CD1c-positive myeloid dendritic cell (primary cell): ENCODE results near the gene TTC7B.

Source experiments
- DNase-seq: peaks from one replicate; pipeline ENCODE4 v3.0.0-alpha.2; 2016; ENCODE audit errors: extremely low spot score

The TTC7B gene

DNA sequence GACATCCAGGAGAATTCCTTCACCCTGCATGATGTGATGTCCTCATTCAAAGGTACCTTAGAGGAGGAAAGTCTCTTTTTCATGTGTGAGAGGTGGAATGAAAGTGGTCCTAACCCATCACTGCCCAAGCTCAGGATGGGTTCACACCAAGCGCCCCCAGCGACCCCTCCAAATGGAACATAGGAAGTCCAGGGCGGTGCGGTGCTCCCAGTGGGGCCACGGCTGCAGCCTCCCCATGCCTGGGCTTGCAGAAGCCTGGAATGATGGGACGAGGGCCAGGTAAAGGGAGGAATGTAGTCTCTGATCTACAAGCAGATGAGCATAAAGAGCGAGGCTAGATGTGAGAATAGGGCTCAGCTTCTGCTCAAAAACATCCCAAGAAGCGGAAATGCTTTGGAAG is 196.3 kb downstream of the TTC7B start:
- no peak for DNase-seq

DNA sequence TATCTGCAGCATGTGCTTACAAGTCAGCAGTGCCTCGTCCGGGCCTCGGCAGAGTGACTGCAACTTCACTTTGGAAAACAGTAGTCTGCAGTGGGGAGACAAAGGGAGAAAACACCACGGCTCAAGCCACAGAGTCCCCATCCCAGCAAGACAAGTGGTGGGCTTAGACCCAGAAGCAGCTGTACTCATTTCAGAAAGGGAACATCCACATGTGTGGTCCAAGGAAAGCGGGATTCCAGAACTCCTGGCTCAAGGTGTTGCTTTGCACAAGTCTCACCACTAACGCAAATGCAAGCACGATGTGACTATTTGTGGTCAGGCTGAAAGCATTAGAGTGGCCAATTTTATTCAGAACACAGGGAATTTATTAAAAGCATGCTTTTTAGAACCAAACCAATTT is 198.3 kb downstream of the TTC7B start:
- DNase-seq = no peak

DNA sequence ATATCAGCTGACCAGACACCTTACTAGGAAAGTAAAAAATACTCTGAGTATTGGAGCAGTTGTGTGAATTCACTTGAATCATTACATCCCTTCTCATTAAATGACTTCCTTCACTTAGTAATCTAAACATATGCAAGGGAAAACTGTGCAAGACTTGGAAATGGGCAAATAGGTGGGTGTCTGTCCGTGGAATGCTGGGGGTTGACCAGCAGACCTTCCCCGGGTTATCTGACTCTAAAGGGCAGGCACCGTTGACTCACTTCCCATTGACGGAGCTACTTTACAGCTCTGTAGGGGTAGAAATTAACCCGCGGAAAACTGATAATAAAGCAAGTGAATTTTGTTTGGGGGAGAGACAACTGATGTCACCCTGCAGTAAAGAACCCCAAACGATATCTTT is 199.3 kb downstream of the TTC7B start:
- no peak for DNase-seq

DNA sequence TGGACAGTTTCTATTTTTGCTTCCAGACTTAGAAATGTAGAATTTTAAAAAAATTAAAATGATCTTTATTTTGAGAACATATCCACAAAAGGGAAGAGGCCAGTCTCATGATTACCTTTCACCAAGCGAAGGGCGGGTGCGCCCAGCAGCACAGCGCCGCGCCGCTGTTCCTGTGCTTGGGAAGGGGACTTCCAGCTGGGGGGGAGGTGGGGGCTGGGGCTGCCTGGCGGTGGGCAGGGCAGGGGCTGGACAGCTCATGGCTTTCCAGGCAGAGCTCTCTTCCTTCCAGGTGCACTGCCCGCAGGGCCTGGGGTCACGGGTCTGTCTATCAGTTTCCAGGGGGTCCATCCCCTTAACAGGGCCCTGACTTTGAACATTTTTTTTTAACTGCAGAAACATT is 199.9 kb downstream of the TTC7B start:
- DNase-seq = no peak

DNA sequence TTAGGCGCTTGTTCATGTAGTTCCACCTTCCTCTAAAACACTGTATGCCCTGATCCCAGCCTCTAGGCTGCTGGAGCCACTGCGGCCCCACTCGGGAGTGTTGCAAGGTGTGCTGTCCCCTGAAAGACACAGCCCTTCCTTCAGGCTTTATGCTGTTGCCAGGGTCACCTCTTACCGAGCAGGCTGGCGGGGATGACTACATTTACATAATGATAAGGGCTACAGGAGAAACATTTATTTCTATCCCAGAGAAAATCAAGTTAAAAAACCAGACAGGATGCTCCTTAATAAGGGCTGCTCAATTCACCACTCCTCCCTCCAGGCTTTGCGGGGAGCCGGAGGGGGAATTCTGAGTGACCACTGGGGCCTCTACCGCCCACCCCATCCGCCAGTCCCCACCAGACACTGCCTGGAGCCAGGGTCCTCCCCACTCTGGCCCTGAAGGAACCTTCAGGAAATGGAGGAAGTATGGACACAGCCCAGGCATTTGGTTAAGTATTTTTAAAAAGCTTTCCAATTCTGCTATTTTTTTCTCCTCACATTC is 200.6 kb downstream of the TTC7B start:
- DNase-seq = no peak

DNA sequence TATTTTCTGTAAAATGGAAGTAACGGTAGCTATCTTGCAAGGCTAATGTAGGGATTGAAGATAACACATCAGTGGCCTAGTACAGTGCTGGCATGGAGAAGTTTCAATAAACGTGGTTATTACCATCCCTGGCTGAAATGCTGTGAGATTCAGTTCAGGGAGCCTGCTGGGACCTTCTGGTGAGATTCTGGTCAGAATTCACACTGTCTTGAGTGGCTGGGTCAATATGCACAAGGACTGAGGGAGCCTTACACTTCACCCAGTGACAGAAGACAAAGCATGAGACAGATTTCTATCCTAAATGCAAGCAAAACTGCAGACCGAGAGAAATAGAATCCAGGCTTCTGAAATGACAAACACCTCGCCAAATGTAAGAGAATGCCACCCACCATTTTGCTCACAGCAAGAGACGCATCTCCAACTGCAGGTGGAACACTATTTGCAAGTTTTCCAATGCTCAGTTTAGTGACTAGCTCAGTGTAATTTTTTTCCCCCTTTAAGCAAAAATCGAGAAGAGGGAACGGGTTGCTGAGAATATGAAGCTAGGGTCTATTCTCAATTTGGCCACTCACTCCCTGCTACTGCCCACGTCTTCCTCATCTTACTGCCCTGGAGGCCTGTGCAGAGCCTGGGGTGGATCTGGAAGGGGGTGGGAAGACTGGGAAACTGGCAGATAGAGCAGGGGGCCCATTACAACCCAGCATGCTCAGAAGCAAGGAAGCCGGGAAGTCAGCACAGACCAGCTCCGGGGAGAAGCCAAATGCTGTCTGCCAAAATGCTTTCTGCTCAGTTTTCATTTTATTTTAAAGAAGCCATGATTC is 201.3 kb downstream of the TTC7B start:
- DNase-seq = no peak

DNA sequence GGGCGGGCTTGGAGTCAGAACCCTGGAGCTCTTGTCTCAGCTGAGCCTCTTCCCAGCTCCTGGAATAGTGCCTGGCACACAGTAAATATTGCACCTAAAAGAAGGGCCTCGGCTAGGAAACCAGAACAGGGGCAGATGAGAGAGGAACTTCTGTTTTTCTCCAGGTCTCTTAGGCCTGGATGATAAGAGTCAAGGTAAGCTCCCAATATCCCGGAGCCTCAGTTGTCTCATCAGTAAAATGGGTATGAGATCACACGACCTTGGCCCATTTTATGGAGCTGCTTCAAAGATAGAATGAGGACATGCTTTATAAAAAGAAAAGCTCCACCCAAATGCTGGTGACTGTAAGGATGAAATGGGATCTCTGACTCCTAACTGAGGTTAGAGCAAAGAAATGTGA is 202.2 kb downstream of the TTC7B start:
- no peak for DNase-seq

DNA sequence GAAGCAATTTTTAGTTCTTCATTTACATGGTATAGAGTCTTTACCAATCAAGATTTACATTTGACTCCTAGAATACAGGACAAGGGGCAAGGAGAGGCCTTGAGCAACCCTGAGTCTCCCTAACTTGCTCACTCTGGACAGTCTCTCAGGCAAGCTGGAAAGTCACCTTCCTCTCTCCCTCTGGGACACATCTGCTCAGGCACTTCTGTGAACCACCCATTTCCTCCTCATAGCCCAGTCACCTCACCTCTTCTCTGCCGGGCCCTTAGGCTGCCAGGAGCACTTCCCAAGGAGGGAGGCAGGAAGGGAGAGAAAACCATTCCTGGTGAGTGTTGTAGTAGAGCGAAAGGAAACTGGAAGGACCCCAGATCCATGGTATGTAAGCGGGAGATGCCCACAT is 202.8 kb downstream of the TTC7B start:
- DNase-seq = no peak

DNA sequence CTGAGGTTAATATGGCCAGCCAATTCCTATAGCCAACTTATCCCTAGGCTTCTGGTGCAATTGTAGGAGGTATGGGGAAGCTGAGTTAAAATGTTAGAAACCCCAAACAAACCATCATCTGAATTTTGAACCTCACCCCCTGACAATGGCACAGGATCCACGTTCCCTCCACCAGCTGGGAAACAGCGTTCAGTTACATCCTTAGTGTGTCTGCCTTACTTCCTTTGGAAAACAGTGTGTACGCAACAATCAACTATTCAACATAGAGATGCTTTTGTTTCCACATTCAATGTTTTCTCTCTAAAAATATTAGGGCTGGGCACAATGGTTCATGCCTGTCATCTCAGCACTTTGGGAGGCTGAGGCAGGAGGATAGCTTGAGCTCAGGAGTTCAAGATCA is 203.4 kb downstream of the TTC7B start:
- no peak for DNase-seq

DNA sequence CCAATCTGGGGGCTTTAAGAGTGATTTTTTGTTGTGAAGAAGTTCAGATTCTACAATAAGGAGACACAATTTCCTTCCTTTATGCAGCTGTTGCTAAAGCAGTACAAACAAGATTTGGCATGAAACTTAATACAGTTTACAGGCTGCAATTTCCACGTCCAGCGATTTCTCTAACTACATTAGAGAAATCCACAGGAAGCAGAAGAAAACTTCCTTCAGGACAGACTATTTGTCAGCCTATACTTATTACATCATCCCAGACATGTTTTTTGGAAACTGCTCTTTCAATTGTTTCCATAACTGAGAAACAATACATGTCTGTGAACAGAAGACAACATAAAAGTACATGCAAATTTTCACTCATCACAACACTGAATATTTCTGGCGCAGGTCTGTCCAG is 204.3 kb downstream of the TTC7B start:
- no peak for DNase-seq

DNA sequence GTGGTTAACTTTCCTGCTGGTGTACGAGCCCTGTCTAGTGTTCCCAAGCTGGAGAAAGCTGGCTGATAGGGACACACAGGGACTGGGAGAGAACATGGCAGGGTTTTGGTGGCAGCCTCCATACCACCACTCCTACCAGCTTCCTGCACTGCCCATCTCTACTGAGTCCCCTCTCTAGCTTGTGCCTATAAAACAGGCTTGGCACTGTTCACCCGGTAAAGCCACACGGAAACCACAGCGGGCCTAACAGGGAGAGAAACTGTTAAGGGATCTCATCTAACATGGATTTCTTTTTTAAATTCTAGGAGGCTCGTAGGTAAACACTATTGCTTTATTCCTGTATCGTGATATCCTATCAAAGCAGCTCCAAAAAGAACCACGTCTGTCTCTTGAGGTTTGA is 204.7 kb downstream of the TTC7B start:
- DNase-seq = no peak

DNA sequence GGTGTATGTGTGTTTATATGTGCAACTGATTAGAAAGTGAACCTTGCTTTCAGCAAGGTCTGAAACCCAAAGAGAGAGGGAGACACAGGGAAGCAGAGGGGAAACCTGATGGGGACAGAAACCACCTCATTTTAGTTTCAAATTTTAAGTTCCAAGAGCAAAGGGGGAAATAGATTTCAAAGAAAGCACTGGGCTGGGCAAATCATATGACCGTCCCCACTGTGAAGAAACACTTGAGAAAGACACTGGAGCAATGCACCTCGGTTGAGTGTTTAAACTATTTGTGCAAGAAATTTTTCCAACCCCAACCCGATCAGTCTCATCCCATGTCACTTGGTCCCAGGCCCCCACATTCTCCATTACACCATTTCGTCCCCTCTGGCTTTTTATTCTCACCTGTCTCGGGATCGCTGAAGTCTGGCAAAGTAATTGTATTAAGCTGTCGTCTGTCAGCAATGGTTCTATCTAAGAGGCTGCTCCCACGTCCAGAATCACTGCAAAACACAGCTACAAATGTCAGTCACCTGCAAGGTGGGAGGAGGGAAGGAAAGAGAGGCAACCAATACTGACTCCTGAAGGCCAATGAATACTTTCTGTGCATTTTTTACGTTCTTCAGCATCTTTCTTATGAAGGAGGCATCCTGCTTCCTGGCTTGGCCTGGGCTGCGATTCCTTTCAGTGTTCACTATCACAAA is 205.7 kb downstream of the TTC7B start:
- no peak for DNase-seq

DNA sequence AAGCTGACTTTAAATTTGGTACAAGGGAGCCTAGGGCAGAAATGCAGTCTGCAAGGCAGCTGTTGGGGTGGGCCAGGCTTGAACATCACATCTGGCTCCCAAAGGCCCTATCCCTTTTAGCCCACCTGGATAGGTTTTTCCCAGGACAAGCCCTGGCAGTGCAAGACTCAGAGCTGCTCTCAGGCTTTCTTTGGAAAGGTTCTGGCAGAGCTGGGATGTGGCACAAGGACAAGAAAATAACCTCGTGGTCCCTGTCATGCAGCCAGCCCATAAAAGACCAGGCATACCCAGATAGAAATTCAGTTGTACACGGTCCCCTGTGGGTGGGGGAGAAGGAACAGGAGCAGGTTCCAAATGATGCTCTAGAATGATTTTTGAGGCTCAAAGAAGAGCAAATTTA is 206.9 kb downstream of the TTC7B start:
- no peak for DNase-seq

DNA sequence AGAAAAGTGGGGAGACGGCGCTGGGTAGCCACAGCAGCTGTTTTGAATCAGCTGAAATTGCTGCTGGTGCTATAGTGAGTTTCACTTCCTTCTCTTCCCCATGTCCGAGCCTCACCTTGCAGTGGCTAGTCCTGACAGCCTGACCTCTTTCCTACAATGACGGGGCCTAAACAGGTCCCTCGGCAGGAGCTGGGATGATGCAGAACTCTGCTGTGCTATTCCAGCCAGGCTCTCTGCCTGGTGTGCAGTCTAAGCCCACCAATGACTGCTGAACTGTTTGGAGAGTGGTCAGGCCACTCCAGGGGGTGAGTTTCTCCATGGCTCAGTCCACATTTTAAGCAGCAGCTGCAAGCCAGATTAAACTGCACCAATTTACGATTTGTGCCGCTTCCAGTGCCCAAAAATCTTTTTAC is 207.3 kb downstream of the TTC7B start:
- DNase-seq = peak; percentile 57

DNA sequence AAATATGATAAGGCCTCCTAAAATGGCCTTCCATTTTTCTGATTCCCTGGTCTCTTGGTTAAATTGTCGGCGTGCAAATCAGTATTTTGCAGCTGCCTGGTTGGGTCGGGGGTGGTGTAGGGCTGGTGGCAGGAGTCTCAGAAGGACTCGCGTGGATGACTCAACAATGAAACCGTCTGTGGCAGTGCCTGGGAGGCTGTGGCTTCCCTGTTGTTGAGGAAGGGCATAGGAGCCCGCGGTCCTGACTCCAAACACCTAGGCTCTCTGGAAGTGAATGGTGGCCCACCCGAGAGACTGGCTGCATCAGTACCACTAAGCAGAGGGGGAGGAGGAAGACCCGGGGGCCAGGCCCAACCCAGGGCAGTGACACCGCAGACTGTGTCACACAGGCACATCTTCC is 207.9 kb downstream of the TTC7B start:
- DNase-seq = peak; percentile 31

DNA sequence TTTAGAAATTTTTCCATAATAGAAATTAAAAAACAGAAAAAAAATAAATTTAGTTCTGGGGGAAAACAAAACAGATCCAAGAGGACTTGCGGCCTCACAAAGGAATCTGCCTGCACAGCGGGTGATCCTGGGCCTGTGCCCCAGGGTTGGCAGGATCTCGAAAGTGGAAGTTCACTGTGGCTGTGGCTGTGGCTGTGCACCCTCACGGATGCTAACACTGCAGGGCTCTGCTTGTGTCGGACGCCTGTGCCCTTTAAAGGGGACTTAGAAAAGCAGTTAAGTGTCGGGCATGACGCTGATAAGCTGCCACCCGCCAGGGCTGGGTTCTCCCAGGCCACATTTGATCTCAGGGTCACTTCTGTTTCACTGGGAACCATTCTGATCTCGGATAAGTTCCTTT is 209.1 kb downstream of the TTC7B start:
- no peak for DNase-seq

DNA sequence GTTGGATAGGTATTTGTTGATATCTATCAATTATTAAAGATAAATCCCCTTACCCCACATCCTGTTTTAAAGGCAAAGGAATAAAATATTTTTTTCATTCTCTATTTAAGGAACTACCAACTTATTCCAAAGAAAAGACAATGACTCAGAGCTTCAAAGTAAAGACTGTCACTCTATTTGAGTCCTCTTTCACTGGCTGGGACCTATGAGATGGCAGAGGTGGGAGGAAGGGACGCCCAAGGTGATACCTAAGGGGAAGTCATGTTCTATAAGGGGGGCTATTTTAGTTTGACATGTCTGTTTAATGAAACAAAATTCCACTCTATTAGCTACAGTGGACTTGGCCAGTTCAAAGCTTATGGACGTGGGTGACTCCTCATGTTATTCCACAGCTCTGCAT is 209.8 kb downstream of the TTC7B start:
- peak; percentile 38 for DNase-seq

DNA sequence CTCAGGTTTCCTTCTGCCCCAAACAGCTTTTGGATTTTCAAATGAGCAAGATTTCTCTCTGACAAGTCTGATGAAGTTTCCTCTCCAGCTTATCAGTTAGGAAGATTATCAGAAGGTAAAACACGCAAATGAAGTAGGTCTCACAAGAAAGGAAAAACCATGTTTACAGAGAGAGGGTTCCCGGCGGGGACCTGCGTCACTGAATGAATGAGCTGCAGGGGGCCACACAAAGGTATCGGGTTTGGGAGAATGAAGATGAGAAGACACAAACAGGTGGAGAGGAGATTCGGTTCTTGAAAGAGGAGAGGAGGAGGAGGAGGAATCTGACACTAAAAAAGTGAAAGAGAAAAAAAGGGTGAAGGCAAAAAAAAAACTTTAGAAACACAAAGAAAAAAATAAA is 210.8 kb downstream of the TTC7B start:
- DNase-seq = no peak

DNA sequence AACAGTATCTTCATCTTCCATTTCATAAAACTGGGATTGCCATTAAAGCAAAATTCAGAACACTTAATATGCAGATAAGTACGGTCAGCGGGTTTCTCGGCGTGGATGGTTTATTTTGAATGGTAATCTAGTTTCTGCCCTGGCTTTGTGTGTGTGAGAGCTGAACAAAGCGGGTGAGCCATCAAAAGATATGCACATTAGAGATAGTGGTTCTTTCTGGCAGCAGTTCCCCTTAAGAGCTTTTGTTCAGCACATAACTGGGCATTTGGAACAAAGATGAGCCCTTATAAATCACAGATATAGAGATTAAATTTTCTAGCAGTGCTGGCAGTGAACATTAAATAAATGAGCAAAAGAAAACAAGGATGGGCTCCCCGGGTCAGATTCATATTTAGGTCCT is 211.9 kb downstream of the TTC7B start:
- DNase-seq = no peak

DNA sequence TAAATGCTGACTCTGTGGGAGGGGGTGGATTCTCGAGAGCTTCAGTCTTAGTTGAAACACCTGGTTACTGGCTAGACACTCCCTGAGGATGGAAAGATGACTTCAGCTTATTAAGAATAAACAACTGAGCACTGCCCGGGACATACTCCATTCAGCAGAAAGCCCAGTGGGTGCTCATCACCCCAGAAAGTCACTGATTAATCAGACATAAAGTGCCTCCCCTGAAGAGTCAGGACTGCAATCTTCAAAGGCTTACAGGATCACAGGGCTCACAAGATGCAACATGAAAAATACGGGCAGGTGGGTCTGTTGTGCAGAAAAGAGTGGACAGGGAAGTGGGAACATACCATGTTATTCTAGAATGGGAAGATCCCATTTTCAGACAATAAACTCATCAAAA is 212.4 kb downstream of the TTC7B start:
- DNase-seq = no peak

DNA sequence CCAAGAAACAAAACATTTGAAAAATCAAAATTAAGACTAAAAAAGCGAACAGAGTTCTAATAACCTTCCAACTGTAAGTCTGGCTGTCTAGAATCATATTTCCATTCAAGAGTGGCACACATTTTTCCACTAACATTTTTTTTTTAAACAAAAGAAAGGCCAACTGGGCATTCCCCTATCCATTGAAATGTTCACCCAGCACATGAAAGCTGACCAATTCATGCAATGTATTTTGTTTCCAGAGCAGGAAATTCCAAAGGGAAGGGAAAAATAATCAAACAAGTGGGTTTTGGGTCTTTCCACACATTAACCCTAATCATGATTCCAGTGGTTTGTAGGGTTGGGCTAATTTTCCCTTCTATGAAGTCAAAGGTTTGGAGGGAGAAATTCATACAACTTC is 212.9 kb downstream of the TTC7B start:
- DNase-seq = no peak

DNA sequence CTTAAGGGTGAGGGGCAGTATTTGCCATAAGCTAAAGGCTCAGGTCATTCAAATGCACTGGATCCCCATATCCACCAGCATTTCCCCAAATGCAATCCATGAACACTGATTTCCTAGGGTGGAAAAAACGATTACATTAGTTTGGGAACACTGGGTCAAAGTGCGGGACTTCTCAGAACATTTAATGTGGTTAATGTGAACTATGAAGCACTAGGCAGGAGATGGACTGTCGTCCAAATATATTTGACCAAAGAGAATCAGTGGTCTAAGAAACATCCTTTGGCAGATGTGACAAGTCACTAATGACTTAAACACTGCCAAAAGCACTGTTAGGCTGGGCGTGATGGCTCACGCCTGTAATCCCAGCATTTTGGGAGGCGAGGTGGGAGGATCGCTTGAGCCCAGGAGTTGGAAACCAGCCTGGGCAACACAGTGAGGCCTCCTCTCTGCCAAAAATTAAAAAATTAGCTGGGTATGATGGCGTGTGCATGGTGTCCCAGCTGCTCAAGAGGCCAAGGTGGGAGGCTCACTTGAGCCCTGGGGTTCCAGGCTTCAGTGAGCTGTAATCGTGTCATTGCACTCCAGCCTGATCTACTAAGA is 214.0 kb downstream of the TTC7B start:
- no peak for DNase-seq

DNA sequence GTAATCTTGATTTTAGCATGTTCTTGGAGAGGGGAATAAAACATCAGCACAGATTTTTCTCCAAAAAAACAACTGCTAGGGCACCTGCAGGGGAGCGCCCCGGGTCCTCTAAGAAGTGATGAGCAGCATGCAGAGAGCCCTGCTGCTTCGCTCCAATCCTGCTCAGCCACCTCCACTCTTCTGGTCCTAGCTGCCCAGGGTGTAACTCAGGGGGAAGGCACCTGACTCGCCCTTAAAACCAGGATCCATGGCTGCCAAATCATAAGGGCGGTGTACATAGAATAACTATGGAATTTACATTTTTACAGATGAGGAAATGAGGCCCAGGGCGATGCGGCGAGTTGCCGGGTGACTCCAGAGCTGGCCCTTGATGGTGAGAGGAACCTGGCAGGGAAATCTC is 214.7 kb downstream of the TTC7B start:
- no peak for DNase-seq
